Measurements from ENCODE around the gene SLC25A25. TPM values are rescaled to one million over a fixed set of nuclear protein-coding genes. Genes with fewer than 3 reads are reported as not detected.

The SLC25A25 gene
- total and polyA plus RNA-seq, 9 of the 15 experiments (the other 6 are each of a cell fraction or from before 2014, with no cell fraction given), result 0.07 to 35.9 (median 23.2) TPM

- no peak overlapping the region for H3K27ac ChIP-seq (ENCODE audit: extremely low read depth, low read depth, low read length)
- DNase-seq (ENCODE audit: extremely low read depth in 1 of 4, low spot score in 3 of 4), result peak in 2 of 4 experiments; percentile 15 to 21
- TF ChIP-seq RAD51 (IDR thresholded peaks at IDR 0.05; ENCODE audit: borderline replicate concordance, low read depth) (no peak), PHF20 (IDR thresholded peaks at IDR 0.05; ENCODE audit: partially characterized antibody) (no peak), FOSL1 (tag; conservative IDR thresholded peaks at IDR 0.05) (no peak), ZNF57 (CRISPR knock-in tag; IDR thresholded peaks at IDR 0.05) (no peak), CCNT2 (IDR thresholded peaks at IDR 0.05; ENCODE audit: borderline replicate concordance, extremely low read depth, insufficient read length, low read depth, low read length) (no peak), HDAC1 (IDR thresholded peaks at IDR 0.05) (no peak), HNRNPL (IDR thresholded peaks at IDR 0.05; ENCODE audit: low read depth, low read length) (no peak), ZNF445 (CRISPR knock-in tag; IDR thresholded peaks at IDR 0.05; ENCODE audit: low read depth) (no peak), ZNF133 (CRISPR knock-in tag; IDR thresholded peaks at IDR 0.05) (no peak), MTA1 (IDR thresholded peaks at IDR 0.05; ENCODE audit: borderline replicate concordance) (no peak), TEAD2 (tag; IDR thresholded peaks at IDR 0.05) (no peak), CBFB (CRISPR knock-in tag; IDR thresholded peaks at IDR 0.05) (no peak)
- TF ChIP-seq, protein P1, sequence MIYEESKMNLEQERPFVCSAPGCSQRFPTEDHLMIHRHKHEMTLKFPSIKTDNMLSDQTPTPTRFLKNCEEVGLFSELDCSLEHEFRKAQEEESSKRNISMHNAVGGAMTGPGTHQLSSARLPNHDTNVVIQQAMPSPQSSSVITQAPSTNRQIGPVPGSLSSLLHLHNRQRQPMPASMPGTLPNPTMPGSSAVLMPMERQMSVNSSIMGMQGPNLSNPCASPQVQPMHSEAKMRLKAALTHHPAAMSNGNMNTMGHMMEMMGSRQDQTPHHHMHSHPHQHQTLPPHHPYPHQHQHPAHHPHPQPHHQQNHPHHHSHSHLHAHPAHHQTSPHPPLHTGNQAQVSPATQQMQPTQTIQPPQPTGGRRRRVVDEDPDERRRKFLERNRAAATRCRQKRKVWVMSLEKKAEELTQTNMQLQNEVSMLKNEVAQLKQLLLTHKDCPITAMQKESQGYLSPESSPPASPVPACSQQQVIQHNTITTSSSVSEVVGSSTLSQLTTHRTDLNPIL (CRISPR knock-in tag; IDR thresholded peaks at IDR 0.05), result no peak
- TF ChIP-seq, protein P2, sequence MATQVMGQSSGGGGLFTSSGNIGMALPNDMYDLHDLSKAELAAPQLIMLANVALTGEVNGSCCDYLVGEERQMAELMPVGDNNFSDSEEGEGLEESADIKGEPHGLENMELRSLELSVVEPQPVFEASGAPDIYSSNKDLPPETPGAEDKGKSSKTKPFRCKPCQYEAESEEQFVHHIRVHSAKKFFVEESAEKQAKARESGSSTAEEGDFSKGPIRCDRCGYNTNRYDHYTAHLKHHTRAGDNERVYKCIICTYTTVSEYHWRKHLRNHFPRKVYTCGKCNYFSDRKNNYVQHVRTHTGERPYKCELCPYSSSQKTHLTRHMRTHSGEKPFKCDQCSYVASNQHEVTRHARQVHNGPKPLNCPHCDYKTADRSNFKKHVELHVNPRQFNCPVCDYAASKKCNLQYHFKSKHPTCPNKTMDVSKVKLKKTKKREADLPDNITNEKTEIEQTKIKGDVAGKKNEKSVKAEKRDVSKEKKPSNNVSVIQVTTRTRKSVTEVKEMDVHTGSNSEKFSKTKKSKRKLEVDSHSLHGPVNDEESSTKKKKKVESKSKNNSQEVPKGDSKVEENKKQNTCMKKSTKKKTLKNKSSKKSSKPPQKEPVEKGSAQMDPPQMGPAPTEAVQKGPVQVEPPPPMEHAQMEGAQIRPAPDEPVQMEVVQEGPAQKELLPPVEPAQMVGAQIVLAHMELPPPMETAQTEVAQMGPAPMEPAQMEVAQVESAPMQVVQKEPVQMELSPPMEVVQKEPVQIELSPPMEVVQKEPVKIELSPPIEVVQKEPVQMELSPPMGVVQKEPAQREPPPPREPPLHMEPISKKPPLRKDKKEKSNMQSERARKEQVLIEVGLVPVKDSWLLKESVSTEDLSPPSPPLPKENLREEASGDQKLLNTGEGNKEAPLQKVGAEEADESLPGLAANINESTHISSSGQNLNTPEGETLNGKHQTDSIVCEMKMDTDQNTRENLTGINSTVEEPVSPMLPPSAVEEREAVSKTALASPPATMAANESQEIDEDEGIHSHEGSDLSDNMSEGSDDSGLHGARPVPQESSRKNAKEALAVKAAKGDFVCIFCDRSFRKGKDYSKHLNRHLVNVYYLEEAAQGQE (IDR thresholded peaks at IDR 0.05; ENCODE audit: borderline replicate concordance), result no peak
- TF ChIP-seq, protein P2 (CRISPR knock-in tag; IDR thresholded peaks at IDR 0.05; ENCODE audit: low read depth), result no peak
- H3K27me3 ChIP-seq (ENCODE audit: control insufficient read depth in 2 of 2, insufficient read depth in 2 of 2, low read length in 2 of 2), result no peaks in the 10 kb centered on the region
- H2AFZ ChIP-seq (ENCODE audit: low read depth, low read length), result no peak overlapping the region
- no peak overlapping the region for H3K4me3 ChIP-seq
- H3K9me3 ChIP-seq (replicated peaks; ENCODE audit: control insufficient read depth, insufficient read depth, low read depth, low read length), result no peaks in the 10 kb centered on the region
- WGBS (ENCODE audit: insufficient coverage, low coverage, missing lambda C conversion rate), result 44% methylated on average over 8 of the region's 8 CpGs
- intact Hi-C loops (cut with micrococcal nuclease) (no loop called here), in situ Hi-C loops (cut with MboI) (no loop called here)
- ChIA-PET CTCF (ENCODE audit: low intra/inter-chr PET ratio) (no interaction called here), POLR2A (interaction anchor here (0.6 to 0.8 kb wide), 4 partner anchors 11 to 192 kb away, joined by 3 to 6 read pairs (median 3); partner anchors contain the start of gene BBLN)
- no peaks in the 10 kb centered on the region for H4K20me1 ChIP-seq (replicated peaks; ENCODE audit: control insufficient read depth, insufficient read depth, low read length)
- H3K36me3 ChIP-seq (ENCODE audit: control insufficient read depth, insufficient read depth, low read length), result no peaks in the 10 kb centered on the region
- no peak overlapping the region for H3K4me2 ChIP-seq (ENCODE audit: insufficient read depth, low read length)
- H3K79me2 ChIP-seq (ENCODE audit: control insufficient read depth, insufficient read depth, low read length), result no peaks in the 10 kb centered on the region
- peaks cover 8% of the 10 kb centered on the region for H3K9me1 ChIP-seq (ENCODE audit: control insufficient read depth, insufficient read depth, low read length)
- no peak for ATAC-seq
- peak overlapping the region in 1 of 2 experiments; percentile 53; a peak in 1 of 4 replicates for H3K9ac ChIP-seq (ENCODE audit: insufficient read depth in 1 of 2, low read depth in 2 of 2, low read length in 2 of 2)
- FAIRE-seq, result no peak
- H3K4me1 ChIP-seq (replicated peaks in 1 of 2; ENCODE audit: control insufficient read depth in 2 of 2, insufficient read depth in 2 of 2, low read length in 2 of 2), result peaks cover 31 to 69% of the 10 kb centered on the region in 2 experiments
- BruUV-seq (replicated peaks), result no TSS peak
Observed at GRCh38 chr9:128146591-128147120, 78.6 kb downstream of the SLC25A25 start.
